CD4-positive, alpha-beta T cell treated with Interleukin-15 for 1 hour (primary cell): ENCODE results near the gene CHIT1.

Experiments
- DNase-seq: peaks from one replicate; pipeline ENCODE4 v3.0.0-alpha.2; 2020

CHIT1 gene

GRCh38 chr1:203186446-203187303, 42.8 kb downstream of the CHIT1 start, which contains the start of gene CHI3L1:
TSS of gene CHI3L1 (minus strand) at chr1:203186704. CDS start at chr1:203186623, 81 bp downstream.
- DNase-seq: no peak

GRCh38 chr1:203186091-203186445, 43.4 kb downstream of the CHIT1 start:
- DNase-seq: no peak

- DNase-seq: no peak
Observed at GRCh38 chr1:203185585-203185984, 43.9 kb downstream of the CHIT1 start.

GRCh38 chr1:203185061-203185461, 44.4 kb downstream of the CHIT1 start:
- no peak for DNase-seq

DNA sequence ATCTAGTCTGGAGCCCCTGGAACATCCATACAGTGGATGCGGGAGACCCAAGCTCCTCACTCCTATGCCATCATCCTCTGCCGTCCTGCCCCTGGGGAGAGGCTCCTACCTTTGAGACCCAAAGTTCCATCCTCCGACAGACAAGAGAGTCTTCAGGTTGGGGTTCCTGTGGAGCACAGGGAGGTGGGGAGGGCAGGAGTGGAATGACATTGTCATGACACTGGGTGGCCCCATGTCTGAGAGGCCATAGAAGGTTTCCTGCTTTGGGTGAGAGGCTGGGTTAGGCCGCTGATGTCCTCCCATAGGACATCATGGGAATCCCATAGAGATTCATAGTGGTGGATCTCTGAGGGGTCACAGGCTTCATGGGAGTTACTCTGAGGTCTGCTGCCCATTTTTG, 45.0 kb downstream of the CHIT1 start:
- DNase-seq: no peak

- no peak for DNase-seq
Observed at GRCh38 chr1:203183828-203184227, 45.6 kb downstream of the CHIT1 start.

- no peak for DNase-seq
Observed at GRCh38 chr1:203182387-203182953, 47.0 kb downstream of the CHIT1 start.

- no peak for DNase-seq
Observed at GRCh38 chr1:203181586-203182386, 47.7 kb downstream of the CHIT1 start.

DNA sequence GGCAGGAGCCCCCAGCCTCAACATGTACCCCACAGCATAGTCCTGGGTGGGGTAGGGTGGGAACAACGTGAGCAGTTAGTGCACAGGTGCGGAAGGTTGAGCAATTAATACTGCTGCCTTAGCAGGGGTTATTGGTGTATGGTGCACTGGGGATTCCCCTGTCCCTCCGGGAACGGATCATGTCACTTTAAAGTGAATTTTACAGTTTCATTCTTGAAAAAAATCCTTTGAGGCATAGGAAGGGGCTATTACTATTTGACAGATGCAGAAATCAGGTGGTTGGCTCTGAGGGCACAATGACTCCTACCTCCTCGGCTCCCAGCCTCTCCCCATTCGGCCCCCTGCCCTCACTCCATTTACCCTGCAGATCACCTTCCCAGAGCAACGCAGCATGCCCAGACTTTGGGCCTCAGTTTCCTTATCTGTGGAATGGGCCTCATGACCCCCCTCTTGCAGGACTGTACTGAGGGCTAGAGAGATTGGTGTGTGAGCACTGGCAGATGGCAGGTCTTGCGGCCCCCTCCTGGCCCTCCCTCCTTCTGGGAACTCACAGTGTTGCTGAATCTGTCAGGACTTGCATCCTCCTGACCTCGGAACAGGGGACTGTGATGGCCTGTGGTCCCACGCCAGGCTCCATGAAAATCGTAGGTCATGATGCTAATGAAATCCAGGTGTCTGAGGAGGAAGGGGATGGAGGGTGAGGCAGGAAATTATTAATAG, 48.7 kb downstream of the CHIT1 start:
- no peak for DNase-seq

DNA sequence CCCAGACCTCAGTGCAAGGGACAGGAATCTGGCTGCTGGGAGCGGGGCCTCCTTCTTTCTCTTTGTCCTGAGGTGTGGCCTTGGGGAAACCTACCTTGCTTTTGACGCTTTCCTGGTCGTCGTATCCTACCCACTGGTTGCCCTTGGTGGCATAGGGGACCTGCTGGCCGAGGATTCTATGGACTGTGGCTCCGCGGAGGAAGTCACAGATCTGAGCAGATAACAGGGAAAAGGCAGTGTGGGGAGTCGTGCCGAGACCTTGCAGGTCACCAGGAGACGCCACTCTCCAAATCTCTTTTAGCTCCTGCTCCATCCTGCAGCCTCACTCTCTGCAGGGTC, 49.8 kb downstream of the CHIT1 start:
- DNase-seq: no peak

DNA sequence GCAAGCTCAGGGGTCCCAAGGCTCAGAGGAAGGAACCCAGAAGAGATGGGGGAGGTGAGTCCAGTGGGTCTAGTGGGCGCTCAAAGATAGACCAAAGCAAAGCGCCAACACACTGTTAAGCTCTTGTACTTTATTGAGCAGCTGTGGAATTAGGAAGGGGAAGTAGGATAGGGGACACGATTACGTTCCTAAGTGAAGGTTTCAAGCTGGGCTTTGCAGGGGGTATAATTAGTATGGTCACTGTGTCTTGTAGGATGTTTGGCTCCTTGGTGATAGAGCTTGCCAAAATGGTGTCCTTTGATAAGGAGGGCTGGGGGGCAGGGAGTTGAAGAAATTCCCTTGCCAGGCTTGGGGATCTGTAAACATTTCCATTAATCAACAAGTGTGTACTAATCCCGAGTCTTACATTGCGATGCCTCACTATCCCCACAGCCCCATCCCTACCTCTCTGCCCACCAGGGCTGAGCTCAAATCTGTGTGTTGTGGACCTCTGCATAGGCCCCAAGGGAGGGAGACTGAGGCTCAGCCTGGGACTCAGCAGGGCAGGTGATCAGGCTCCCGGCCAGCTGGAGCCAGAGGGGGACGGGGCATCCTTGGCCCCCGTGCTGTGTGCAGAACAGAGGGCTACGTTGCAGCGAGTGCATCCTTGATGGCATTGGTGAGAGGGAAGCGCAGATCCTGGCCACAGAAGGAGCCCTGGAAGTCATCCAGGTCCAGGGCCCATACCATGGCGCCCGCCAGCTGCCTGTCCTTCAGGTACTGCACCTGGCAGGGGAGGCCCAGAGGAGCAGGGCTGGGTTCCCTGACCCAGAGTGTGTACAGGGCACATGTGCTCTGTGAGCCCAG, 50.4 kb downstream of the CHIT1 start:
- DNase-seq: no peak

DNA sequence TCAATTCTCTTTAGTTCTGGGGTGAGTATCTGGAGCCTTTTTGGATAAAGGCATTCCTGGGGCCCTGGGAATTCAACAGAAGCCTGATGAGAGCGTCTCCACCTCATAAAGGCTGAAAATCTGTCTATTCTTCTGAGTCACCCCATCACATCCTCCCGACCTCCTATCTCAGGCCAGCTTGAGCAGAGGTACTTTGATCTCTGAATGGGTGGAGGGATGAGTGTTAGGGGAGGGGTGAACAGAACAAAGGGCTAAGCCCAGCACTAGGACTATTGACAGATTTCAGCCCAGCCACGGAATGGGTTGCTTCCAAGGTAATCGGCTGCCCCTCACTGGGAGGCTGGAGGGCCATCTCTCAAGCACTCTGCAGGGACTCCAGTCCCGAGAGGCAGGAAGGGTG, 51.4 kb downstream of the CHIT1 start:
- peak; percentile 3 for DNase-seq

- DNase-seq: peak; percentile 16
Observed at GRCh38 chr1:203177470-203178039, 51.9 kb downstream of the CHIT1 start.

- DNase-seq: no peak
Observed at GRCh38 chr1:203177036-203177405, 52.5 kb downstream of the CHIT1 start.

DNA sequence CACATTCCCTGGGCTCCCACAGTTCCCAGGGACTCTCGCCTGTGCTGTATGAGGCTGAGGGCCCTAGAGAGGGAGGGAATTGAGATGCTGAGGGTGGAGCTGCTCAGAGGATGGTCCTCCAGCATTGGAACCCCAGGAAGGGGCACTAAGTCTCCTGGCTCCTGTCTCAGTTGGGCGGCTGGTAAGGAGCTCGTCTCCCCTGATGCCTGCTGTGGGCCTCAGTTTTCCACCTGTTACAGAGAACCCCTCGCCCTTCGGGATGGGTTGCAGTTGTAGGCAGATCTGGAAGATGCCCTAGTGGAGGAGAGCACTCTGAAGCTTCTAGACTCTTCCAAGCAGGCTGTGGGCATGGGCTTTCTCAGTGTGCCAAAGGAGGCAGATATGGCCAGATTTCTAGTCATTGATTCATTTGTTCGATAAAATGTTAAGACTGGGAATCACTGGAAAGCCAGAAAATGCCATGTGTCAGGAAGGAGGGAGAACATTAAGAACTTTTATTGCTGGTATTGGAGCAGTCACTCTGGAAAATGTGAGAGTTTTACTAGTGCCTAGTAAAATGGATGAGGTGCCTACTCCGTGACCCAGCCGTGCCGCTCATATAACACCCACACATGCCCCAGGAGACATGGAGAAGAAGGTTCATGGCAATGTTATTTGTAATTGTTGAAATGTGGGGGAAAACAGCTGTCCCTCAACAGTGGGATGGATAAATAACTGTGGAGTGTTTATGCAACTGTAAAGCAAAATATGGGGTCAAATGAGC, 53.0 kb downstream of the CHIT1 start:
- DNase-seq: no peak

- peak; percentile 34 for DNase-seq
Observed at GRCh38 chr1:203175827-203176241, 53.6 kb downstream of the CHIT1 start.

GRCh38 chr1:203175237-203175826, 54.1 kb downstream of the CHIT1 start, which contains the start of gene MYBPH:
TSS of gene MYBPH (minus strand) at chr1:203175826. CDS start at chr1:203175755, 71 bp downstream.
- DNase-seq: peak; percentile 13

DNA sequence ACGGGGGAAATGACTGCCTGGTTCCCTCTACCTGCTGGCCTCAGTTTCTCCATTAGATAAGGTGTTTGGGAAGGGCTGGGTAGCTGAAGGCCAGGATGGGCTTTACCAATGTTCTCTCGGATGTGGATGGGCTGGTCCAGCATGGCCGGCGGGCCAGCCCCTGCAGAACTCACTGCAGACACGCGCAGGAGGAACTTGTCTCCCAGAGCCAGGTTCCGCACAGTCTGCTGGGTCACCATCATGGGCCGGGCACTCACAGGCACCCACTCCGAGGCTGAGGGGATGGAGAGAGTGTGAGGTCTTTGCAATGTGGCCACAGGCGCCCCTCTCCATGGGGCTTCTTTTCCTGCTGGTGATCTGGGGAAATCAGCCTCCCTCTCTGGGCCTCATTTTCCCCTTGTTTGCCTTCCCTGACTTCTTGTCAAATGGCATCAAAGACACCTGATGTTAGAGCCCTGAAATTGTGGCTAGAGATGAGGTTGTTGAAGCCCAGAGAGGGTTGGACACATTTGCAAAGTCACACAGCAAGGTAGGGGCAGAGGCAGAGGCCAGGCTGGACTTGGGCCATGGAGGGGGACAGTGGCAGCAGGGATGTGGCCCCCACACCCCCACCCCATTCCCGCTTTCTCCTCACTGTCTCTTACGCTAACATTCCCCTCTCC, 55.0 kb downstream of the CHIT1 start:
- DNase-seq: peak; percentile 1

DNA sequence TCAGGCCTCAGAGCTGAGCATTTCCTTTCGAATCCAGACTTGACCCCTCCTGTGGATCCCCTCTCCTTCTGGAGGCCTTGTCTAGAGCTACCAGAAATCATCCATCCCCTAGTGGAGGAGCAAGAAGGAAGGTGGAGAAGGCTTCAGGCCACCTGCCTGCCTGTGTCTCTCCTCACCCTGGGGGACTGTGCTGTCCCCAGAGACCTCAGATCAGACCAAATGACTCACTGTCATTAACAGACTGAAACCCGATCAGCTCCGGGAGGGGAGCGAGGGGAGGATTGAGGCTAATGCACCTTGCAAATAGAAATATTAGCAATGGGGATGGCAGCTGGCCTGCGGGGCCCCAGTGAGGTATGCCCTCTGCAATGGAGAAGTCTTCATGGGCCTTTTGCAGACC, 55.9 kb downstream of the CHIT1 start:
- peak; percentile 8 for DNase-seq

GRCh38 chr1:203173011-203173555, 56.4 kb downstream of the CHIT1 start:
- peak; percentile 2 for DNase-seq
